HEK293 (cell line): ENCODE results near the gene ANTXRL.
"Not testable (repeated sequence)": the region's sequence is repeated elsewhere in the genome, so short reads cannot be mapped to it uniquely, and the experiment has no call there.

Experiments
- CTCF ChIA-PET: fragments of 350-600 bp; formaldehyde crosslinking; extraction: SDS; loops from one replicate; lab custom pipeline; 2021; ENCODE audit warnings: antibody characterized with exemption; lab: Yijun Ruan, JAX
- POLR2A ChIA-PET: fragments of 300-600 bp; formaldehyde crosslinking; extraction: SDS; loops from one replicate; lab custom pipeline; 2020; ENCODE audit warnings: antibody characterized with exemption, inconsistent platforms; lab: Yijun Ruan, JAX
- H3K27ac ChIP-seq: fragments of 200-500 bp; sonication (Bioruptor generic); 2 replicates; pipeline ENCODE4 v1.5.1; 2014; ENCODE audit warnings: low read depth, low read length, control low read depth, inconsistent platforms; ENCODE audit errors: extremely low read depth
- H3K36me3 ChIP-seq, 2 experiments: fragments of 200-500 bp in 1 of 2; sonication (Bioruptor generic) in 1 of 2; 1 replicate in 1 of 2; 2 replicates in 1 of 2; pipeline ENCODE4 v1.5.1; 2014 to 2017; ENCODE audit warnings: inconsistent platforms in 2 of 2, low read length in 2 of 2; ENCODE audit not compliant: control insufficient read depth in 2 of 2, insufficient read depth in 1 of 2
- H3K4me1 ChIP-seq: fragments of 200-500 bp; sonication (Bioruptor generic); 2 replicates; pipeline ENCODE4 v1.5.1; 2014; ENCODE audit warnings: mild to moderate bottlenecking, low read length, inconsistent platforms; ENCODE audit not compliant: control insufficient read depth, insufficient read depth
- H3K4me3 ChIP-seq: 2 replicates; pipeline ENCODE4 v1.5.1; 2011; ENCODE audit warnings: low read depth, mild to moderate bottlenecking, control low read depth, low read length, moderate library complexity
- H3K9me3 ChIP-seq: fragments of 200-500 bp; sonication (Bioruptor generic); 2 replicates; pipeline ENCODE4 v1.5.1; 2014; ENCODE audit warnings: low read depth, low read length, inconsistent platforms; ENCODE audit not compliant: control insufficient read depth, insufficient read depth

Gene ANTXRL

DNA sequence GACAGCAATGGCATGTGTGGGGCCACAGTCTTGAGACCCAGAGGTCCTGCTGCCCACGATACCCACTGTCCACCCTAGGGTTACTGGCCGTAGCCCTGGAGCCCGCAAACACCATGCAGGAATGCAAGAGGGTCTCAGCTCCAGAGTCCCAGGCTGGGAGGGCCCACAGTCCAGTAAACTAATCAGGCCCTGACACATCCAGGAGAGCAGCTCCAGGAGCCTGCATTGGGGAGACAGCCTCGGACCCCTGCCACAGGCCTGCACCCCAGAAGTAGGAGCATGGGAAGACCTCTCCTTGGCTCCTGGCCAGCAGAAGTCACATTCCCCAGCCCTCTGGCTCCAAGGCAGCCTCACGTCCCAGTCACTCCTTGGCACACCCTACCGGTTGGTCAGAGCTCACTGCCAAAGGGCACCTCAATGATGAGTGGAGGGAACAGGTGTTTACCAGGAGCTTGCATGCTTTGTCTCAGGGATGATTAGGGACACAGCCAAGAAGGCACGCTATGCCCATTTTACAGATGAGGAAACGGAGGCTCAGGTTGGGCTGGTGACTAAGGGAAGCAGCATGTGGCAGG is 81.0 kb downstream of the ANTXRL start:
- H3K36me3 ChIP-seq, H3K9me3 ChIP-seq, H3K4me1 ChIP-seq, H3K27ac ChIP-seq, CTCF ChIA-PET, POLR2A ChIA-PET, H3K4me3 ChIP-seq: not testable (repeated sequence)

DNA sequence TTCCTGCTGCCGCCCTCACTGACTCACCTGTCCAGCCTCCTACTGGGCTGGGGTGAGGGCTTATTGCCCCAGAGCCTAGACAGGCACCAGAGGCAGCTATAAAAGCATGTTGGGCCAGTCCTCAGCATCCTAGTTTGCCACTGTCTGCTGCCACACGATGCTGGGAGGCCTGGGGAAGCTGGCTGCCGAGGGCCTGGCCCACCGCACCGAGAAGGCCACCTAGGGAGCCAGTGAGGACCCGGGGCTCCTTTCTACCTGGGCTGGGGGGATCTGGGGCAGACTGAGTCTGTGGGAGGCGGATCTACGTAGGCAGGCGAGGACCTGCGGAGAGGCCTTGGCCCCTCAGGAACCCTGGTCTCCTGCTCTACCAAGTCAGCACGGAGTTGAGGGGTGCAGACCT is 82.2 kb downstream of the ANTXRL start:
- H3K9me3 ChIP-seq, POLR2A ChIA-PET, H3K27ac ChIP-seq, CTCF ChIA-PET, H3K4me1 ChIP-seq, H3K4me3 ChIP-seq, H3K36me3 ChIP-seq: not testable (repeated sequence)

DNA sequence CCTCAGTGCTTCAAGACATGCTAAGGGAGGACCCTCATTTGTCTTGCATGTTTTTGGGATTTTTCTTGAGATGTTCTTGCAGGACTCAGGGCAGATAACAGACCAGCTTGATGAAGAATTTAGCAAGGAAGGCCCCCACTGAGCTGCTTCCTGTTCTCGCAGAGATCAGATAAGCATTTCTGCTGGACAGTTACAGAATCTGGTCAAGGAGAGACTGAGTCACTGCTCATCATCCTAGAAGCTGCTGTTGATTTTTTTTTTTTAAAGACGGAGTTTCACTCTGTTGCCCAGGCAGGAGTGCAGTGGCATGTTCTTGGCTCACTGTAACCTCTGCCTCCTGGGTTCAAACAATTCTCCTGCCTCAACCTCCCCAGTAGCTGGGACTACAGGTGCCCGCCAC is 87.6 kb downstream of the ANTXRL start:
- H3K27ac ChIP-seq, H3K4me3 ChIP-seq, POLR2A ChIA-PET, CTCF ChIA-PET, H3K36me3 ChIP-seq, H3K9me3 ChIP-seq, H3K4me1 ChIP-seq: not testable (repeated sequence)

DNA sequence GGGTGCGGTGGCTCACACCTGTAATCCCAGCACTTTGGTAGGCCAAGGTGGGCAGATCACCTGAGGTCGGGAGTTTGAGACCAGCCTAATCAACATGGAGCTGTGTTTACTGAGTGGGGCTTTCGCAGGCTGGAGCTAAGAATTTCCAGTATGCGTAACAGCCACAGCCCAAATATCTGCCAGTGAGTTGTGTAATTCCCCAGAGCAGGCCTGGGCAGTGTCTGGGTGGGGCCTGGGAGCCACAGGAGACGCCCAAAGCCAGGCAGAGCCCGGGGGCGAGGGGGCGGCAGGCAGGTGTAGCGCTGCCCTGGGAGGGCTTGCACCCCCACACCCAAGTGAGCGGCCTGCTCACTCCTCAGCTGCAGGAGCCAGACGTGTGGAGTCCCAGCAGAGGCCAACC is 88.6 kb downstream of the ANTXRL start, which contains the start of gene ANXA8L1:
ANXA8L1 (plus strand) TSS at position 371 of the 400 bp plus-strand sequence. CDS start 76 bp downstream, outside the sequence.
- H3K27ac ChIP-seq, H3K4me1 ChIP-seq, H3K4me3 ChIP-seq, H3K36me3 ChIP-seq, CTCF ChIA-PET, H3K9me3 ChIP-seq, POLR2A ChIA-PET: not testable (repeated sequence)

DNA sequence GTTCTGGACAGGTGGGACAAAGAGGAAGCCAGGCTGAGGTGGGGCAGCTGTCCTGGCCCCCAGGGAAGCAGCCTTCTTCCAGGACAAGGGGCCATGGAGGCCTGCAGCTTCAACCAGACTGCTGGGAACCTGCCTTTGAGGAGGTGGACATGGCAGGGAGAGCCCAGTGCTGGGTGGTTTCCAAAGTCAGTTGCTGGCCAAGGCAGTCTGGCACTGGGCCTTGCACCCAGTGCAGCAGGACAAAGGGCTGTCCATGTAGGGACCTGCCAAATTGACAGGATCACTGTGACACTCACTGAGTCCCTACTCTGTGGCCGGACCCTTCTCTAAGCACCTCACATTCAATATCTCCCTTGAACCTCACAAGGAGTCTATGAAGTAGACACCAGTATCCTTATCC is 90.2 kb downstream of the ANTXRL start:
- H3K4me3 ChIP-seq, H3K27ac ChIP-seq, POLR2A ChIA-PET, H3K9me3 ChIP-seq, H3K36me3 ChIP-seq, H3K4me1 ChIP-seq, CTCF ChIA-PET: not testable (repeated sequence)

DNA sequence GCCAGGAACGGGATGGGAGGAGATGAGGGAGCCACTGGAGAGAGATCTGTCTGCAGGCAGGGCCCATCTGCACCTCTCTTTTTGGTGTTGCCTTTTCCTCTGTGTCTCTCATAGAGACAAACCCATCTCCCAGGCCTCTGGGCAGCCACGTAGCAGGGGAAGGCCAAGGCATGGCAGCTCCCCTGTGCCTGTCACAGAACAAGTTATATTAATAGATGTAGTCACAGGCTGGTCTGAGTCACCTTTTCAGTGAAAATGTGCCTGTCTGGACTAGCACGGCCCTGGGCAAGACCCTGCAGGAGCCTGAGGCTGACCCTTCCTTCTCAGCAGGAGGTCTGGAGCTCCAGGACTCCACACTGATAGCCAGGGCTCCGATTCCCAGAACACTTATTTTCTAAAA is 90.9 kb downstream of the ANTXRL start:
- POLR2A ChIA-PET, H3K9me3 ChIP-seq: not testable (repeated sequence)

DNA sequence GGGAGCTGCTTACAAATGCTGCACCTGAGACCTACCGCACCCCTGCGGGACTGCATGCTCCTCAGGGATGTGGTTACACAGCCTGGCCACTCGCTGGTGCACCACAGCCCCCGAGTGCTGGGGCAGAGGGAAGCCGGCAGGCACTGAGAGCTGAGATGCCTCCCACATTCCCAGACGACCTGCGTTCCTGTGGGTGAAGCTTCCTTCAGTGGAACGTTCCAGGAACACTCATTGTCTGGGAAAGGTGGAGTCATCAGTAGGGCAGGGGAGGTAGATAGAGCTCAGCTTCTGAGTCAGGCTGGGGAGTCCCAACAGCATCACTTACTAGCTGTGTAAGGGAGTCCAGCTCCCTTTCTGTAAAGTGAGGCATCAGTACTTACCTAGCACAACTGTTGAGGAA is 91.3 kb downstream of the ANTXRL start:
- H3K4me3 ChIP-seq, H3K36me3 ChIP-seq, H3K4me1 ChIP-seq, CTCF ChIA-PET, H3K9me3 ChIP-seq, POLR2A ChIA-PET, H3K27ac ChIP-seq: not testable (repeated sequence)

More for the DNA sequence above, 90.9 kb downstream of the ANTXRL start:
- H3K36me3 ChIP-seq, CTCF ChIA-PET, H3K4me1 ChIP-seq, H3K4me3 ChIP-seq, H3K27ac ChIP-seq: not testable (repeated sequence)

DNA sequence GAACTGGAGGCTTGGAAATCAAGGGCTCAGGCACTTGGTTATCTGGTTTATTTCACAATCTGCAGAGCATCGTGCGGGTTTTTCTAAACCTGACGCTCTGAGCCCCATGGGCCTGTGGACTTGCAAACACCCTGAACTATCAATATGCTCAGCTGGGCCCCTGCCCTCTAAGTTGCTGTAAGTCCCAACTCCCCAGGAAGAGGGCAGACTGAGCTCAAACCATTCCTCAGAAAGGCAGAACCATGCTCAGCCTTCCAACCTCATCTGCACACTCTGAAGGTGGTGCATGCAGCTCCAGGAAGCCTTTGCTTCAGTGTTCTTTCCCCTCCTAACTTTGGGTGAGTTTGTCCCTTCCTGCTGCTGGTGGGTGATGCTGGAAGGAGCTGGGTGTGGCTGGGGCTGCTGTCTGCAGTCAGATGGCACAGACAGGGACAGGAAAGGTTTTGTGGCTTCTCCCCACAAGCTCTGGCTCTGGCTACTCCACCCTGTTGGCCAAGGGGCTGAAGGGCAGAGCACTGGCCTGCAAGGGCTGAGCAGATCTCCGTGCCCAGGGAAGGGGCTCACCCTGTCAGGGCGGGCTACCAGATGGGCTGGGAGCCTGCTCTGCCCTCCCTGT is 92.5 kb downstream of the ANTXRL start:
- H3K36me3 ChIP-seq, H3K27ac ChIP-seq, POLR2A ChIA-PET, CTCF ChIA-PET, H3K9me3 ChIP-seq, H3K4me1 ChIP-seq, H3K4me3 ChIP-seq: not testable (repeated sequence)
